Activated naive CD8-positive, alpha-beta T cell treated with anti-CD3 and anti-CD28 coated beads, Interleukin-2, amount 10 ng/mL, durations not matched to agents 7 days and 5 days (primary cell): ENCODE data around the gene MVD. TPM values are rescaled to one million over a fixed set of nuclear protein-coding genes. Genes with fewer than 3 reads are reported as not detected.
A peak's percentile ranks its signal among the peaks of the same experiment; 100 is the strongest.

Source experiments
- ATAC-seq: fragments of 150-1000 bp; cut with Tn5 transposase; one replicate; pipeline ENCODE4 v1.10.0; 2021; ENCODE audit warnings: low read depth, moderate library complexity
- POLR2A ChIA-PET: fragments of 350-600 bp; sonication (Branson Sonifier 250); formaldehyde crosslinking; loops from one replicate; lab custom pipeline; 2021; ENCODE audit warnings: antibody characterized with exemption; lab: Charles Lee
- DNase-seq: peaks from one replicate; pipeline ENCODE4 v3.0.0; 2021
- H3K27ac Mint-ChIP-seq: one replicate; pipeline ENCODE4 v1.8.0; 2022; ENCODE audit warnings: mild to moderate bottlenecking, mixed read lengths
- H3K27me3 Mint-ChIP-seq: one replicate; pipeline ENCODE4 v1.8.0; 2022; ENCODE audit warnings: mild to moderate bottlenecking, moderate library complexity, mixed read lengths
- H3K36me3 Mint-ChIP-seq: one replicate; pipeline ENCODE4 v1.8.0; 2021; ENCODE audit warnings: mild to moderate bottlenecking, mixed read lengths
- H3K4me1 Mint-ChIP-seq: one replicate; pipeline ENCODE4 v1.8.0; 2021; ENCODE audit warnings: mixed read lengths
- H3K4me3 Mint-ChIP-seq: one replicate; pipeline ENCODE4 v1.8.0; 2022; ENCODE audit warnings: mild to moderate bottlenecking, moderate library complexity, mixed read lengths
- H3K9me3 Mint-ChIP-seq: one replicate; pipeline ENCODE4 v1.8.0; 2021; ENCODE audit warnings: mixed read lengths
- total RNA-seq, 2 experiments: library from RNA; stranded (reverse); gene quantifications; one replicate each; pipeline ENCODE4 v1.2.3, GENCODE V29; 2021

MVD gene
- total RNA-seq, 2 experiments from 2014 or later, result 80.7 to 84.2 TPM

GRCh38 chr16:88654363-88655052, 8.4 kb downstream of the MVD start:
- ATAC-seq (no peak), DNase-seq (no peak)
- peaks cover 3% of the 10 kb centered on the region for H3K4me1 Mint-ChIP-seq
- POLR2A ChIA-PET, result interaction anchor here (1.0 to 1.1 kb wide), 2 partner anchors 9 to 46 kb away, joined by 3 read pairs; no protein-coding TSS in a partner anchor
- H3K4me3 Mint-ChIP-seq, result no peak overlapping the region
- H3K27ac Mint-ChIP-seq, result no peak overlapping the region
- H3K27me3 Mint-ChIP-seq, result no peaks in the 10 kb centered on the region
- no peaks in the 10 kb centered on the region for H3K9me3 Mint-ChIP-seq
- peaks cover 4% of the 10 kb centered on the region for H3K36me3 Mint-ChIP-seq

- H3K27me3 Mint-ChIP-seq, result no peaks in the 10 kb centered on the region
- POLR2A ChIA-PET, result interaction anchor here (1.0 to 1.1 kb wide), 2 partner anchors 10 to 47 kb away, joined by 3 read pairs; no protein-coding TSS in a partner anchor
- H3K36me3 Mint-ChIP-seq, result peaks cover 9% of the 10 kb centered on the region
- DNase-seq (no peak), ATAC-seq (no peak)
- peaks cover 9% of the 10 kb centered on the region for H3K4me1 Mint-ChIP-seq
- H3K9me3 Mint-ChIP-seq, result no peaks in the 10 kb centered on the region
- H3K27ac Mint-ChIP-seq, result peak overlapping the region; percentile 51
- no peak overlapping the region for H3K4me3 Mint-ChIP-seq
Measured at GRCh38 chr16:88653596-88654362, 9.1 kb downstream of the MVD start.

- H3K27ac Mint-ChIP-seq, result peak overlapping the region; percentile 56
- H3K27me3 Mint-ChIP-seq, result no peaks in the 10 kb centered on the region
- ATAC-seq (no peak), DNase-seq (no peak)
- no peaks in the 10 kb centered on the region for H3K9me3 Mint-ChIP-seq
- H3K36me3 Mint-ChIP-seq, result peaks cover 9% of the 10 kb centered on the region
- POLR2A ChIA-PET, result no interaction called here
- H3K4me1 Mint-ChIP-seq, result peaks cover 9% of the 10 kb centered on the region
- no peak overlapping the region for H3K4me3 Mint-ChIP-seq
Measured at GRCh38 chr16:88653101-88653500, 9.8 kb downstream of the MVD start.

GRCh38 chr16:88652762-88653063, 10.2 kb downstream of the MVD start:
- H3K4me3 Mint-ChIP-seq, result no peak overlapping the region
- POLR2A ChIA-PET, result no interaction called here
- peaks cover 9% of the 10 kb centered on the region for H3K36me3 Mint-ChIP-seq
- peak overlapping the region; percentile 56 for H3K27ac Mint-ChIP-seq
- peaks cover 9% of the 10 kb centered on the region for H3K4me1 Mint-ChIP-seq
- no peaks in the 10 kb centered on the region for H3K27me3 Mint-ChIP-seq
- ATAC-seq, result no peak
- no peaks in the 10 kb centered on the region for H3K9me3 Mint-ChIP-seq
- DNase-seq, result no peak

- DNase-seq, result no peak
- POLR2A ChIA-PET, result no interaction called here
- Mint-ChIP-seq H3K4me3 (no peak overlapping the region), H3K27ac (peak overlapping the region; percentile 96), H3K9me3 (no peaks in the 10 kb centered on the region), H3K4me1 (peaks cover 9% of the 10 kb centered on the region), H3K27me3 (no peaks in the 10 kb centered on the region), H3K36me3 (peaks cover 9% of the 10 kb centered on the region)
- no peak for ATAC-seq
Measured at GRCh38 chr16:88651989-88652761, 10.7 kb downstream of the MVD start.

- ATAC-seq, result peak; percentile 86
- POLR2A ChIA-PET, result interaction anchor here (0.6 to 3.0 kb wide), 6 partner anchors 11 to 158 kb away, joined by 3 to 25 read pairs (median 8); partner anchors contain the start of genes CTU2, MVD and RNF166
- Mint-ChIP-seq H3K4me3 (peak overlapping the region; percentile 91), H3K27me3 (no peaks in the 10 kb centered on the region), H3K4me1 (peaks cover 9% of the 10 kb centered on the region), H3K36me3 (peaks cover 9% of the 10 kb centered on the region), H3K27ac (peak overlapping the region; percentile 96), H3K9me3 (no peaks in the 10 kb centered on the region)
- DNase-seq, result peak; percentile 80
Measured at GRCh38 chr16:88651276-88651988, 11.5 kb downstream of the MVD start.

- POLR2A ChIA-PET, result interaction anchor here (0.6 to 3.0 kb wide), 12 partner anchors 9 to 160 kb away, joined by 3 to 25 read pairs (median 5); partner anchors contain the start of genes CTU2, IL17C, MVD and RNF166
- H3K4me3 Mint-ChIP-seq, result peak within 1 kb of the TSS; percentile 91
- H3K9me3 Mint-ChIP-seq, result no peaks in the 10 kb centered on the region
- peaks cover 9% of the 10 kb centered on the region for H3K36me3 Mint-ChIP-seq
- H3K4me1 Mint-ChIP-seq, result peaks cover 9% of the 10 kb centered on the region
- DNase-seq, result peak; percentile 94
- H3K27me3 Mint-ChIP-seq, result no peaks in the 10 kb centered on the region
- peak; percentile 87 for ATAC-seq
- H3K27ac Mint-ChIP-seq, result peak within 1 kb of the TSS; percentile 96
Measured at GRCh38 chr16:88650749-88651275, 12.1 kb downstream of the MVD start, which contains the start of gene CYBA. Gene CYBA (minus strand): TSS chr16:88651053. CDS start chr16:88651013, 40 bp downstream.

GRCh38 chr16:88649924-88650748, 12.8 kb downstream of the MVD start:
- Mint-ChIP-seq H3K9me3 (no peaks in the 10 kb centered on the region), H3K4me1 (peaks cover 9% of the 10 kb centered on the region), H3K27me3 (no peaks in the 10 kb centered on the region), H3K27ac (peak overlapping the region; percentile 96), H3K36me3 (peaks cover 9% of the 10 kb centered on the region), H3K4me3 (peak overlapping the region; percentile 91)
- ATAC-seq, result peak; percentile 6
- peak; percentile 73 for DNase-seq
- POLR2A ChIA-PET, result interaction anchor here (0.6 to 3.0 kb wide), 16 partner anchors 8 to 161 kb away, joined by 3 to 25 read pairs (median 4); partner anchors contain the start of genes CTU2, IL17C, MVD and RNF166

GRCh38 chr16:88649195-88649923, 13.5 kb downstream of the MVD start:
- Mint-ChIP-seq H3K4me3 (peak overlapping the region; percentile 91), H3K4me1 (peaks cover 14% of the 10 kb centered on the region), H3K27ac (peak overlapping the region; percentile 63), H3K9me3 (no peaks in the 10 kb centered on the region), H3K36me3 (peaks cover 10% of the 10 kb centered on the region), H3K27me3 (no peaks in the 10 kb centered on the region)
- POLR2A ChIA-PET, result interaction anchor here (0.7 to 3.0 kb wide), 11 partner anchors 8 to 56 kb away, joined by 3 to 25 read pairs (median 6); partner anchors contain the start of genes CTU2, IL17C, MVD and RNF166
- ATAC-seq, result no peak
- DNase-seq, result no peak

GRCh38 chr16:88647178-88648070, 15.5 kb downstream of the MVD start:
- POLR2A ChIA-PET, result no interaction called here
- no peak for ATAC-seq
- Mint-ChIP-seq H3K4me3 (no peak overlapping the region), H3K9me3 (no peaks in the 10 kb centered on the region), H3K27ac (no peak overlapping the region), H3K4me1 (peaks cover 14% of the 10 kb centered on the region), H3K27me3 (no peaks in the 10 kb centered on the region), H3K36me3 (peaks cover 12% of the 10 kb centered on the region)
- DNase-seq, result no peak
